Astrocyte of the cerebellum (primary cell): ENCODE data around the gene GRK5.
A peak's percentile ranks its signal among the peaks of the same experiment; 100 is the strongest.

ENCODE experiments used
- DNase-seq: peaks from one replicate; pipeline ENCODE4 v3.0.0-alpha.2; 2011; ENCODE audit warnings: low read depth
- H3K4me3 ChIP-seq: 2 replicates; pipeline ENCODE4 v1.5.1; 2011; ENCODE audit warnings: mild to moderate bottlenecking, low read depth, low read length, moderate library complexity
- CTCF ChIP-seq: IDR thresholded peaks from 2 replicates; pipeline ENCODE4 v1.5.1; 2012; ENCODE audit warnings: low read length, low read depth, moderate library complexity, mild to moderate bottlenecking; ENCODE audit errors: missing control alignments
- in situ Hi-C: cut with HindIII; loops from 2 replicates; pipeline ENCODE4 v1.10.0; 2017; ENCODE audit warnings: low sequenced_read_pairs

GRK5 gene

GRCh38 chr10:119198438-119198837 is 8.9 kb upstream of the GRK5 start:
- no peak overlapping the region for H3K4me3 ChIP-seq
- TF ChIP-seq CTCF, result peak; percentile 50
- in situ Hi-C loops, result no loop called here
- no peak for DNase-seq

- in situ Hi-C loops, result no loop called here
- TF ChIP-seq CTCF, result peak; percentile 89
- H3K4me3 ChIP-seq, result no peak overlapping the region
- DNase-seq, result peak; percentile 76
These were observed 8.0 kb upstream of the GRK5 start for GRCh38 chr10:119199231-119199992.

GRCh38 chr10:119201233-119201632 is 6.1 kb upstream of the GRK5 start:
- no peak for DNase-seq
- no peak for TF ChIP-seq CTCF
- H3K4me3 ChIP-seq, result no peak overlapping the region
- in situ Hi-C loops, result no loop called here

GRCh38 chr10:119203006-119203405 is 4.4 kb upstream of the GRK5 start:
- H3K4me3 ChIP-seq, result no peak overlapping the region
- TF ChIP-seq CTCF, result no peak
- DNase-seq, result no peak
- in situ Hi-C loops, result no loop called here

GRCh38 chr10:119205894-119206602 is 1.3 kb upstream of the GRK5 start:
- DNase-seq, result no peak
- H3K4me3 ChIP-seq, result peak overlapping the region; percentile 67
- no peak for TF ChIP-seq CTCF
- in situ Hi-C loops, result no loop called here

- in situ Hi-C loops, result no loop called here
- DNase-seq, result no peak
- peak; percentile 55 for TF ChIP-seq CTCF
- H3K4me3 ChIP-seq, result peak overlapping the region; percentile 67
These were observed 587 bp upstream of the GRK5 start for GRCh38 chr10:119206603-119207365.
